ENCODE results near the gene FBXL7. TPM values are rescaled to one million over a fixed set of nuclear protein-coding genes. Genes with fewer than 3 reads are reported as not detected.

FBXL7 gene
- total RNA-seq, 1 donor from 2014 or later, result 12.1 TPM

DNA sequence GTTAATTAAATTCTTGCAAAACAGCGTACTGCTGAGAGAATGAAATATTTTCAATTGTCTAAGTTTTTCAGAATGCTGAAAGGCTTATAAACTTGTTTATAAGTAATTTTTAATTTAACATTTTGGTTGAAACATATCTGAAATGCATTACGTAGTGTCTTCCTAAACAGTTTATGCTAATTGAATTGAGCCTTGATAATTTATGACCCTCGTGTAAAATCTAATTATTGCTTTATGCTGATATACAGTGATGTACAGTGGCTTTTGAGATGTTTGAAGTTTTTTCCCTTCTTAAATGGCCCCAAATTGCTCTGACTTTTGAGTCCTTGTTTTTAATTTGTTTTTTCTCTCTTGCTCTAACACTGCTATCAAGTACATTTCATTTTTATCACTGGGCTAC is 262.7 kb downstream of the FBXL7 start:
- no peak for DNase-seq (ENCODE audit: low spot score)

DNA sequence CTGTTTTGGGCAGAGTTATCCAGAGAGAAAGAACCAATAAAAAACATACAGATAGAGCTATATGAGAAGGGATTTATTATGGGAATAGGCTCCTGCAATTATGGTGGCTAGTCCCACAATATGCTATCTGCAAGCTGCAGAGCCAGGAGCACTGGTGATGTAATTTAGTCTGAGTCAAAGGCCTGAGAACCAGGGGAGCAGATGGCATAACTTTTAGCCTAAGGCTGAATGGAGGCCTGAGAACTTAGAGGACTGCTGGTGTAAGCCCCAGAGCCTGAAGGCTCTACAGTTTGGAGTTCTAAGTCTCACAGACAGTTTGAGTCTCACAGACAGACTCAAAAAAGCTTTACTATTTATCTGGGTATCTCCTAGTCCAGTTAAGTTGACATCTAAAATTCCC is 263.8 kb downstream of the FBXL7 start:
- DNase-seq (ENCODE audit: low spot score), result no peak

DNA sequence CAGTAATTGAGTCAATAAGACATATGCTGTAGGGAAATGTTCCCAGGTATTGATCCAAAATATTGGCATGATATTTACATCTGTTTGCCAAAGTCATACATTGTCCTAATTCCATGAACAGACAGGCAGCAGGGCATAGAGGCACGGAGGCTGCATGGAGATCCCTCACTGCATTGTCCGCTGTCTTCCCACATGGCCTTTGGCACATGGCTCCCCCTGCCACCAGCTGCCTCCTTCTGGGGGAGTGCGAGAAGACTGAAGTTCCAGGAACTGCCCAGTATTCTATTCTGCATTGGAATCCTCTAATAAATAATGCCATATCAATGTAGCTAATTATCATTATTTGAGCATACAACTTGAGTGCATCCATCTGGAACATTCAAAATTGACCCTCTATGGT is 269.0 kb downstream of the FBXL7 start:
- no peak for DNase-seq (ENCODE audit: low spot score)

DNA sequence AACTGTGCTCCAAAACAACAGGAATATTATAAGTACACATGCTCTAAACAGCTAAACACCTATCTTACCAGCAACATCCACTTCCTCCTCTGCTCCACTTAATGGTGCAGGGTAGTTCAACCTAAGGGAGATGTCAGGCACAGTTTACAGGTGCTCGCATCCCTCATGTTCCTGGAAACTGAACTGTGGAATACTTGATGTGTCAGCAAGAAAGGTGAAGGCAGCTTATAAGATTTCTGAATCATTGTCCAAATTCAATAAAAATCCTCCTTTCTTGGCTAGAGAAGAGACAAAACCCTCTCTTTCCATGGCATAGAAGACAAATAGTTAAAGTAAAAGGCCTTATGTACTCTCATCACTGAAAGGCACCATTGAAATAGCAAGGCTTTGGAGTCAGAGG is 272.2 kb downstream of the FBXL7 start:
- no peak for DNase-seq (ENCODE audit: low spot score)

DNA sequence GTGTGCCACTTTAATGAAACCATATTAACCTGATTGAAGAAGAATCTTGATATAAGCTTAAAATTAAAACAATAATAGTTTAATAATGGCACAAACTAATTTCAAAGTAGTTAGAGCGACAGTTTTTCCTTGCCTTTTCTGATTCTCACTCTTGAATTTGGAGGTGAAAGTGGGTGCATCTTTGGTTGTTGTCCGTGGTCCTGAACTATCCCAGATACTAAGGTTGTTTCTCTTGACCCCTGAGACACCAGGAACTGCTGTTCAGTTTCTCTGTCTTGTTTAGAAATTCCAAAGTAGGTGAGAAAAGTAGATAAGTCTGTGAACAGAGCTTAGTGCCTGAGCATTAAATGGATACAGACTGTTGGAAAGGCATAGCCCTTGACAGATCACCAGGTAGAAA is 274.7 kb downstream of the FBXL7 start:
- DNase-seq (ENCODE audit: low spot score), result no peak

DNA sequence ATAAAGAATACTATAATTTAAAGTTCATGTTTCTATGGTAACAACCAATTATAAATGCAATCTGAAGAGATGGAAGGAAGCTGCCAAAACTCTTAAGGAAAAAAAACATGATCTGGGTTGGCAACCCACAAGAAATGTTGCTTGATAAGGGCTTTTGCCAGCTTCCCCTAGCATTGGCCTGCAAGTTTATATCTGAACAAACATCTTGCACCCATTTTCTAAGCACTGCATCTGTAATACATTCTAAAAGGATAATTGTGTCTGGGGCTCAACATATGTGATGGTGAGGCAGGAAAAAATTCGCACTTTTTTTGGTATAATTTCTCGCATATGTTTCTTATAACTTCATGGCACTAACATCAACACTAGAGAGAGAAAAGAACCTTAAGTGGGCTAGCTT is 276.4 kb downstream of the FBXL7 start:
- no peak for DNase-seq (ENCODE audit: low spot score)

DNA sequence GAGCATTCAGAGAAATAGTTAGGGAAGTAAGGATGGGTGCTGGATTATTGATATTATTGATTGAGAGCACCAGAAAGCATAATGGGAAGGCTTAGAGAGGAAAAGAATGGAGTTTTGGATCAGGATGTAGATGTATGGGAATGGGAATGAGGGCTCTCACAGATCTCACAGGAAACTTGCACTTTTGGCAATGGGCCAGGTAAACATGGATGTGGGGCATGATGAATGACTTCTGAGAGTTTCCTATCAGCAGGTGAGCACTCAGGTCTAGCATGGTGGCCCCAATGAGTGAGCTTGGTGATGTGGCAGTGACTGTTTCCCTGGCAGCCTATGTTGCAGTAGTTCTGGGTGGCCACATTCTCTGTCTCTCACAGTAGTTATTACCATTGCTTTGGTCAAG is 283.8 kb downstream of the FBXL7 start:
- no peak for DNase-seq (ENCODE audit: low spot score)

DNA sequence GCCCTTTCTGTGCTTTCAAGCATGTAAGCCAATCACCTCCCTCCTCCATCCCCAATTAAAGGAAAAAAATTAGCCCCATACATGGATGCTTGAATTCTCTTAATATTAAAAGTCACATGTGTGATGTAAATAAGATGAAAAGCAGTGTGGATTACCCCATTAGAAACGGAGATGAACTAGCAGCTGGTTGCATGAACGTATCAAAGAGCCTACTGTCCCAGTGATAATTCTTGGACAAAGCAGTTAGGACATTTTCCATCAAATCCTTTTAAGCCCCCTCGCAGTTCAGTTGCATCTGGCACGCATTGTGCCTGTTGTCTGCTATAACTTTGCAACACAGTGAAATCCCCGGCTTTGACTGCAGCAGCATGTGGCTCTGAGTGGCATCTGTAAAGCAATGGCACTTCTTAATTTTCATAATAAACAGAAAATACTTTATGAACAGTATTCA is 285.6 kb downstream of the FBXL7 start:
- no peak for DNase-seq (ENCODE audit: low spot score)

DNA sequence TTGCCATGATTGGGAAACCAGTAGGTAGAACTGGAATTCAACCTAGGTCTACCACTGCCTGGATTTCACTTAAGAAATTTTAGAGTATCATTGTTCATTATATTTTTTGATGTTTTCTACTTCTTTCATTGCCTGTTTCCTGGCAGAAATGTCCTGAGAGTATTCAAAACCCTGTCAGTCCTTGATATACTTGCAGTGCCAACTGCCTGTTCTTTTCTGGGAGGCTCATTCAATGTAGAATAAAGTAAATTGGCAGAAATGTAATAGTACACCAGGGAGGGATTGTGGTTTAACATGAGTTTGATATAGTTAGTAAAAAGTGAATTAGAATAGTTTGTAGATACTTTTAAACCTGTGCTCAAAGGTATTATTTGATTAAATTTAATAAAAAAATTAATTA is 286.3 kb downstream of the FBXL7 start:
- no peak for DNase-seq (ENCODE audit: low spot score)

DNA sequence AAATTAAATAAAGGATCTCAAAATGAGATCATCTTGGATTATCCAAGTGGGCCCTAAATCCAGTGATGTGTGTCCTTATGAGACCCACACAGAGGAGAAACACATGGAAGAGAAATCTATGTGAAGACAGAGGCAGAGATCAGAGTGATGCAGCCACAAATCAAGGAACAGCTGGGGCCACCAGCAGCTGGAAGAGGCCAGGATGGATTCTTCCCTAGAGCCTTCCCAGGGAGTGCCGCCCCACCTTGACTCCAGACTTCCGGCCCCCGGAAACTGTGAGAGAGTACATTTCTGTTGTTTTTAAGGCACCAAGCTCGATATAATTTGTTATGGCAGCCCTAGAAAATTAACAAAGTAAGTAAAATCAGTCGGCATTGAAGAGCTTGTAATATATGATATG is 286.9 kb downstream of the FBXL7 start:
- DNase-seq (ENCODE audit: low spot score), result no peak

DNA sequence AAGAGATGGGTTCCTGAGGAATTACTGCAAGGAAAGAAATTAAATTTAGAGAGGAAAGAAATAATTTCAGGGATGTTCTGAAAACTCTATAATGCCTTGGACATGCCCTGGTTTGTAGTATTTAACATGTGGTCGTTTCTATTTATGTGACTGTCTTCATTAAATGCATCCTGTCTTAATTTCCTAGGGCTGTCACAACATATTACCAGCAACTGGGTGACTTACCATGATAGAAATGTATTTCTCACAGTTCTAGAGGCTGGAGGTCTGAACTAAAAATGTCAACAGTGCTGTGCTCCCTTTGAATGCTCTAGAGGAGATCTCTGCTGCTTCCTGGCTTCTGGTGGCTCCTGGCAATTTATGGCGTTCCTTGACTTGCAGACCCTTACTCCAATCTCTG is 287.7 kb downstream of the FBXL7 start:
- DNase-seq (ENCODE audit: low spot score), result no peak

DNA sequence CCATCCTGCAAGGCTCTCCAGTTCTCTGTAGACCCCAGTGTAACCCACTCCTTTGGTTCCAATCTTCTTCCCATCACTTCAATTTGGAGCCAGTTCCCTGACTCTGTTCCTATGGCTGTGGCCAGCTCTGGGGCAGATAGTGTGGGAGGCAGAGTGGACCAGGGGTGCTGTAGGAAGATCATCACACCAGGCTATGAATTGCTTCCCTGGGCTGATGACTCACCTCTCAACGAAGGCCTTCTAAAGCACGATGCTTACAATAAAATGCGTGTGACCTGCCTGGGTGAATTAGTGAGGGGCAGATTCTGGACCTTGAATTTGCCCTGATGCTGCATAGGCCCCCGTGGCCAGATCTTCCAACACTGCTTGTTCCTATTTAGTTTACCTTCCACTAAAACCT is 289.7 kb downstream of the FBXL7 start:
- DNase-seq (ENCODE audit: low spot score), result no peak

DNA sequence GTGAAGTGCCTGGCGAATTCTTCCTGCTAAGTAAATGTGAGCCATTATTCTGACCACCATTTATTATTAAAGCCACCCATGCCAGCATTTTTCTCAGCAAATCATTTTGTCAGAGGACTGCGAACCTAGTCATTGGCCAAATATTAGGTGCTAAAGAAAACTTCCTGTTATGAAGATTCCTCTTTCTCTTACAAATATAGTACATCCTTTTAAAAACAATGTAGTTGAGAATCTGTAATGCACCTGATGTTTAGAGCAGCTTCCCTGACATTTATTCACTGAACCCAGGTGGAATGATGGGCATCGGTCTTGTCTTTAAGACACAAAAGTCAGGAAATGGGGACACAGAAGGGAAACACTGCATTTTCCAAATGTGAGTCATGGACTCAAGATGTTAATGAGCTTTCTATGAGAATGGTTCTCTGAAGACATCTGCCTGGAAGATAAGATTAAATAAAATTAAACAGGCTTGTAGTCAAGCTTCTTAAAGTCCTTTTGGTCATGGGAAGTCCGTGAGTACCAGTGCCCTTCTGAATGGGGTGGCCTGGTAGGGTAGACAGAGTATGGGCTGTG is 290.6 kb downstream of the FBXL7 start:
- no peak for DNase-seq (ENCODE audit: low spot score)

DNA sequence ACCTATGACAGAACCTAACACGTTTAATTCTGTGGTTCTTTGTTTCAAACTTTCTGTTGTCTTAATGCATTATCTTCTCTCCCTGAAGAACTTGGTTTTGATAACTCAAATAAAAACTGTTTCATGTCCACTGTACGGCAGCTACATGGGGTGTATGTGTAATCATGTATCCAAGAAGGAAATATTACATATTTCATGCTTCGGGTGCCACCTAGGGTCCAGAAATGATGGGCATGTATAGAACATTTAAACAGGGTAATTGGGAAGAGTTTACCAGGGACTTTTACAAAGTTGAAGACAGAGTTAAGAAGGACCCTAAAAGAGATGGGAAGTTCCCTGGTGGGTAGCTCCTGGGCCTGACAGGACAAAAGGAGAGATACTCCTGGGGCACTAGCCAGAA is 291.3 kb downstream of the FBXL7 start:
- no peak for DNase-seq (ENCODE audit: low spot score)

DNA sequence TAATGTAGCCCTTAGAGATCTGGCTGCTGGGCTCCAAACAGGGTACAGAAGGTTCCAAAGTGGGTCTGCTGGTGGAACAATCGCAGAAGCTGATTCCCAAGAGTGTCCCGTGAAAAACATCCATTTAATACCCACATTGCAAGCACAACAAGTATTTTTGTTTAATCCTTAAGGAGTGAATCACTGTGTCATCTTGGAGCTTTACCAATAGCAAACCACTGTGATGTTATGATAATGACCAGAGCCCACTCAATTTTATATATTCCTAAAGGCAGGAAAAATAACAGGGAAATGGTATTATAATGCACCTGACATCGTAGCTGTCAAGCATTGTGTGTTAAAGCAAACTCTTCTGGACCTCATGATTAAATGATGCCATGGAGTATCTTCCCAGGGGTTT is 291.9 kb downstream of the FBXL7 start:
- no peak for DNase-seq (ENCODE audit: low spot score)

DNA sequence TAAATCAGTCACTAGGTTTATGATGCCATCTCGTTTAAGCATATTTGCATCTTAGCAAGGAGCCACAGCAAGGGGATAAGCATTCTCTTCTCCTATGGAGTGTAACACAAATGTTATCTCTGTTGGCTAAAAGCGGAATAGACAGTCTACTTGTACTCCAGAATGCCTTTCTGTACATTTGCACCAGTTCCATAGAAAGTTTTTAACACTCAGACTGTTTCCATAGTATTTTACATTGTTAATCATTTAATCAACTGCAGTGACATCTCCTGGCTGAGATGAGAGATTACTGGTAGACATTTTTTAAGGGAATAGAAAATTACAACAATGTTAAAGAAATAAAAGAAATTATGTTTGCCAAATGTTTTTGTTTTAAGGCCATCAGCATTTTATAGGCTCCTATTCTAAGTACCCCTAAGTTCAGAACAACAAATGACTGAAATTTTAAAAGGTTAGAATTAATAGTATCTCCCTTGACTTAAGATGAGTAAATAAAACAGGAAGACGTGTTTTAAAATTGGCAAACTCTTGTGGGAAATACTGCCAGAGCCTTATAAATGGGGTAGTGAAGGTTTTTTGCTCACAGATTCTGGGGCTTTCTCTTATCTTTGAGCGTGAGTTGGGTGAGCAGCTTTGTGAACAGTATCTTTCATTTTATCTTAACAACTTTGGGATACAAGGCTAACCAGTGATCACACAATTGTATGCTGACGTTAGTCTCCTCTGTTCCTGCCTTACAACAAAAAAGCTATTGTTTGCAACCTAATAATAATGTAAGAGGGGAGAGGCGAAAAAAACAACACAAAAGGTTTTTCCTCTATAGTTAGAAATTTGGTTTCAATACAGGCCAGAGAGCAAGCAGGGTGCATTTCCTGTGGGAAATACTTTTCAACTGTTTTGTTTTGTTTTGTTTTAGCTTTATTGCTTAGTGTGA is 294.3 kb downstream of the FBXL7 start:
- no peak for DNase-seq (ENCODE audit: low spot score)

DNA sequence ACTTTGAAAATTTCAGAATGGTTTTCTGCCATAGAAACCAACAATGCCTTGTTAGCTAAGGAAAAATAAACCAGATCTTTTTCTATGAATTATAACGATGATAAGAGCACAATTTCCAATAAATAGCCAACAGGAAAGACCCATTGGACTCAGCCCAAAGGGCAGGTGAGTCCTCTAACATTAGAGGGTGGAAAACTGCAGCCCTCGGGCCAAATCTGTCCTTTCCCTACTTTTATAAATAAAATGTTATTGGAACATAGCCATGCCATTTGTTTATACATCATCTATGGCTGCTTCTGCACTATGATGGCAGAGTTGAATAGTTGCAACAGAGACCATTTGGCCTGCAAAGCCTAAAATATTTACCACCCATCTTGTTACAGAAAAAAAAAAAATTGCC is 296.1 kb downstream of the FBXL7 start:
- DNase-seq (ENCODE audit: low spot score), result no peak

DNA sequence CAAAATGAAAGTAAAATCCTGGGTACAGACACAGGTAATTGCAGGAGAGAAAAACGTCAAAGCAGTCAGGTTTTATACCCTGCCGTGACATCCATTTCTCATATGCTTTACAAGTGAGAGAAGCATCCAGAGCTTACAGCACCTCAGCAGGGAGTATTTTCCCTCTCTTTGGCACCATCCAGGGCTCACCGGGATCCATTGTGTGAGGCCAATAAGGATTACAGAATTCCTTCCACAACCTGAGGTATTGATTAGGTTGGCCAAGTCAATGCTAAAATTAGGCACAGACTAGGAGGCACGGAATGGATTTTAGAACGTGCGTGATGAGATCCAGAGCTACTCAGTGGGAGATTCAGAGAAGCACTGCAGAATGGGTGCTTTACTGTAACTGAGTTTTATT is 296.6 kb downstream of the FBXL7 start:
- no peak for DNase-seq (ENCODE audit: low spot score)

DNA sequence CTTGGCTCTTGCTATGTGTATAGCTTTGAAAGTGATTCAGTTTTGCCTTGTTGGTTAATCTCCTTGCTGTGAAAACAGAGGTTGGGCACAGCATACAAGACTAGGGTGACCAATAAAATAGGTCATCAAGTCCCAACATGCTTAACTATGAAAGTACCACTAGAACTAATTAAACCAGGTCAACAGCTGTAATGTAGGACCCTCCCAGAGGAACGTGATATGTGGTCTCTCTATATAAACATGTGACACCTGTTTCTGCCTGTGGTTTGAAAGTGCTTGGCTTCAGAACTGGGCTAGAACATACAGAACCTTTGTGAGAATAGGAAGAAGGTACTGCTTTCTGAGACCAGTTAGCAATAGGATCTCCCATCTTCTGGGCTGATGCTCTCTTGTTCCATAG is 297.1 kb downstream of the FBXL7 start:
- DNase-seq (ENCODE audit: low spot score), result no peak

DNA sequence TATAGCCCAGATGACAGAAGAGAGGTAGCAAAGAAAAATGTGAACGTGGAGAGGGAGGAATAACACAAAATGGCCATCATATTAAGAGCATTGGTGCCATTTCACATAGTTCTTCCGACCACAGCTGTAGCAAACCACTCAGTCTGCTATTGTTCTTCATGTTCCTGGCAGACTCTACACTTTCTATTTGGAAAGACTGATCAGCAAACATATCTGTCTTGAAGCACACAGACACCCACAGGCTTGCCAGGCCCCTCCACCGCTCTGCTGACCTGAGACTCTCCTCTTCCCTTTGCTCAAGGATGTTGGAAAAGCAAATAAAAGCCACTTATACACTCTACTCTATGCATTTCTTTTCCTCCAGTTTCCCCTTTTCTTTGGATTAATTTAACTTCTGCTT is 298.0 kb downstream of the FBXL7 start:
- no peak for DNase-seq (ENCODE audit: low spot score)

DNA sequence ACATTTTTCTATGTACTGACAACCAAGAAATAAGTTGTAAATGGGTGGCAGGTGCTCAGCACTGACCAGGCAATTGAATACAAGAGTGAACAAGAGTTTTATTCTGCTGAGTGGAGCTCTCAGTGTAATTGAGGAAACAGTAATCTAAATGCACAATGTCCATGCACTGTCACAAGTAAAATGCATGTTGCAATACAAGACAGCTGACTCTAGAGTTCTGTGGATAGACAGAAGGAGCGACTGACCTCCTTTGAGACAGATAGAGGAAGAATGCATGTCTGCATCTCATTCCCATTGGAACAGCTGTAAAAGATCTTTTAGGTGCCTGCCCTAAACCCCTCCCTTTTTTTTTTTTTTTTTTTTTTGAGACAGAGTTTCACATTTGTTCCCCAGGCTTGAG is 299.0 kb downstream of the FBXL7 start:
- DNase-seq (ENCODE audit: low spot score), result no peak

DNA sequence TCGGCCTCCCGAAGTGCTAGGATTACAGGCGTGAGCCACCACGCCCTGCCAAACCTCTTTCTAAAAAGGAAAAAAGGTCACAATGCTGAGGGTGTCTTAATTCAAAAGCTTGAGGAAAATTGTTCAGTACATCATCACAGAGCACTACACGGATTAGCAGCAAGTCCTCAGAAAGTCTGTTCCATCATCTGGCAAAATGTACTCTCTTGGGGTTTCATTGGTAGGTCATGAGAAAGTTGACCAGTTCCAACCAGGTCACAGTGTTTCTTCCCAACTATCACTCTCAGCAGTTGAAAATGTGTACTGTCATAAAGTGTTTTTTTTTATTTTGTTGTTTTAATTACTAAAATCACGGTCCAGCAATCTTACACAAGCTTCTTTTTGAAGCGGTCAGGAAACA is 299.6 kb downstream of the FBXL7 start:
- DNase-seq (ENCODE audit: low spot score), result no peak

DNA sequence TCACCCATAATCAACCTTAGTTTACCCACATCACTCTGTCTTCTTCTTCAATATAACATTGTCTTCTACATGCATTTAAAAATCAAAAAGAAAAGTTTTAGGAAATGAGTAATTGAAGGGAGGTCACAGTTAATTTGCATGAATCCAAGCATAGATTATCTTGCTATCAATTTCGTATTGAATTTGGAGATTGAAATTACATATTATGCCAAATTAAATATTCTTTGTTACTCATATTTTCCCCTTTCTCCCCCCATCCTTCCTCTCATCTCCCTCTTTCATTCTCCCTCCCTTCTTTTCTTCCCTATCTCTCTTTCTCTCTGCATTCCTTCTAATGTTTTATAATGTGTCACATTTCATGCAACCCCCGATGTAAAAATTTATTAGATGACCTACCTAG is 303.3 kb downstream of the FBXL7 start:
- no peak for DNase-seq (ENCODE audit: low spot score)

DNA sequence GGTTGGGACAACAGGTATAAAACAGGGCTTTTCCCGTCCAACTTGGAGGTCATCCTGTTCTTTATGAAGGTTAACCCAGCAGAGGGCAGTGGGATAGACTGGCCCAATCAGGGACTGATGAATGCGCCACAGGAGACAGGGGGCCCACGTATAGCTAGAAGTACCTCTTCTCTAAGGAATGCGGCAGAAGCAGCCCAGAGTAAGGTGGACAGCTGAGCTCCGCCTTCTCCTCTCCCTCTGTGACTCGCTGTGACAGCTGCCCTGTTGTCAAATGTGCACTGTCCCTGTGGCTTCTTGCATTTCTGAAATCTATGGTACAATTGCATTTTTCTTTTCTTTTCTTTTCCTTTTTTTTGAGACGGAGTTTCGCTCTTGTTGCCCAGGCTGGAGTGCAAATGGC is 306.6 kb downstream of the FBXL7 start:
- DNase-seq (ENCODE audit: low spot score), result no peak

All from mucosa of gallbladder (tissue), 1 donor.